Measurements from ENCODE around the gene PITPNC1. TPM values are rescaled to one million over a fixed set of nuclear protein-coding genes. Genes with fewer than 3 reads are reported as not detected.
A peak's percentile ranks its signal among the peaks of the same experiment; 100 is the strongest.

Gene PITPNC1
- total RNA-seq, 1 donor from 2014 or later = 19.3 TPM

DNA sequence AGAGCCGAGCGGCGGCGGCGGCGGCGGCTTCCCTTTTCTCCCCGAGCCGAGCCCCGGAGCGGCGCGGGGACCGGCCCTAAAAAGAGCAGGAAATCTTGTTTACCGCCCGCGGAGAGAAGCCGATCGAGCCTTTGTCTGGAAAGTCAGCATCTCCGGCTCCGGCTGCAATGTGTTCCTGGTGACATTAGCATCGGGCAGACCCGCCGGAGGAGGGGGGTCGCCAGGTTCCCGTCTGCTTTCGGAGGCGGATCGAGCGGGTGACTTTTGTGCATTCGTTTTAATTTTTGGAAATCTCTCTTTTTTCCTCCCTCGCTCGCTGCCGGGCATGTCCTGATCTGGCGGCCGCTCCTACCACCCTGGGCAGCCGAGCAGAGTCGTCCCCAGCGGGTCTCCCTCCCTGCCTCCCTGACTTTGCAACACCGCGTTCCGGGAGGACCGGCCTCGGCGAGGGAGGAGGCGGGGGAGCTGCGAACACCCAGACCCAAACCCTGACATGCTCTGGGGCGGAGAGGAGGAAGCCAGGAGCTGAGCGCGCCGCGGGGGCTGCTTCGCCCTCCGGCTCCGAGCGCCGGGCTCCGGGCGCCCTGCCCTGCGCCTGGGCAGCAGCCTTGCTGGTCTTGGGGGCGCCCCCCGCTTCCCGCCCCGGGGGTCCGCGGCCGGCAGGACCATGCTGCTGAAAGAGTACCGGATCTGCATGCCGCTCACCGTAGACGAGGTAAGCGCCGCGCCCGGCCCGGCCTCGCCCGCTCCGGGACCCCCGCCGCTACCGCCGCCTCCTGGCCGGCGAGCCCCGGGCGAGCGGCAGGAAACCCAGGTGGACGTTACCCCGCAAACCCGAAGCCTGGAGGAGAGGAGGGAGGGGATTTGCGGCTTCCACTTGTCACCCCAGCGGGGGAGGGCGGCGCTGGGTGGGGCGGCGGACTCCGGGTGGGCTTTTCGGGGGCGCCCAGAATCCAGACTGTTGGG is 690 bp downstream of the PITPNC1 start:
- ChIA-PET POLR2A (interaction anchor here (0.9 to 3.1 kb wide), 6 partner anchors 12 to 340 kb away, joined by 3 to 22 read pairs (median 3); partner anchors contain the start of genes HELZ, NOL11 and PSMD12), CTCF (interaction anchor here (1.2 to 6.6 kb wide), 6 partner anchors 9 to 312 kb away, joined by 3 to 85 read pairs (median 4); partner anchors contain the start of gene PSMD12)
- H3K36me3 Mint-ChIP-seq (ENCODE audit: low read depth) = no peaks in the 10 kb centered on the region
- TF ChIP-seq, protein P1, sequence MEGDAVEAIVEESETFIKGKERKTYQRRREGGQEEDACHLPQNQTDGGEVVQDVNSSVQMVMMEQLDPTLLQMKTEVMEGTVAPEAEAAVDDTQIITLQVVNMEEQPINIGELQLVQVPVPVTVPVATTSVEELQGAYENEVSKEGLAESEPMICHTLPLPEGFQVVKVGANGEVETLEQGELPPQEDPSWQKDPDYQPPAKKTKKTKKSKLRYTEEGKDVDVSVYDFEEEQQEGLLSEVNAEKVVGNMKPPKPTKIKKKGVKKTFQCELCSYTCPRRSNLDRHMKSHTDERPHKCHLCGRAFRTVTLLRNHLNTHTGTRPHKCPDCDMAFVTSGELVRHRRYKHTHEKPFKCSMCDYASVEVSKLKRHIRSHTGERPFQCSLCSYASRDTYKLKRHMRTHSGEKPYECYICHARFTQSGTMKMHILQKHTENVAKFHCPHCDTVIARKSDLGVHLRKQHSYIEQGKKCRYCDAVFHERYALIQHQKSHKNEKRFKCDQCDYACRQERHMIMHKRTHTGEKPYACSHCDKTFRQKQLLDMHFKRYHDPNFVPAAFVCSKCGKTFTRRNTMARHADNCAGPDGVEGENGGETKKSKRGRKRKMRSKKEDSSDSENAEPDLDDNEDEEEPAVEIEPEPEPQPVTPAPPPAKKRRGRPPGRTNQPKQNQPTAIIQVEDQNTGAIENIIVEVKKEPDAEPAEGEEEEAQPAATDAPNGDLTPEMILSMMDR (IDR thresholded peaks at IDR 0.05) = no peak
- intact Hi-C loops (cut with micrococcal nuclease) = loop anchor here (1.0 to 10.0 kb wide), 7 partner anchors 13 to 1183 kb away; partner anchors contain the start of genes CEP112 and NOL11
- DNase-seq (peak; percentile 54), ATAC-seq (ENCODE audit: low read depth) (peak; percentile 22)
- peaks cover 26% of the 10 kb centered on the region for H3K4me1 Mint-ChIP-seq
- peak overlapping the region; percentile 71 for H3K27ac Mint-ChIP-seq
- peak overlapping the region; percentile 87 for H3K4me3 Mint-ChIP-seq
- no peaks in the 10 kb centered on the region for H3K9me3 Mint-ChIP-seq
- H3K27me3 Mint-ChIP-seq = no peaks in the 10 kb centered on the region

- H3K4me3 Mint-ChIP-seq = peak overlapping the region; percentile 85
- H3K9me3 Mint-ChIP-seq = no peaks in the 10 kb centered on the region
Measured at GRCh38 chr17:67378454-67379250, 1.6 kb downstream of the PITPNC1 start.

GRCh38 chr17:67379251-67379630 is 2.2 kb downstream of the PITPNC1 start:
- ChIA-PET POLR2A (interaction anchor here (0.6 to 1.6 kb wide), 2 partner anchors 223 to 438 kb away, joined by 5 to 7 read pairs; no protein-coding TSS in a partner anchor), CTCF (interaction anchor here (0.9 to 6.6 kb wide), 6 partner anchors 12 to 307 kb away, joined by 3 to 85 read pairs (median 4); partner anchors contain the start of gene PSMD12)
- intact Hi-C loops (cut with micrococcal nuclease) = loop anchor here (2.0 to 10.0 kb wide), 4 partner anchors 14 to 1184 kb away; partner anchors contain the start of gene CEP112
- Mint-ChIP-seq H3K36me3 (ENCODE audit: low read depth) (no peaks in the 10 kb centered on the region), H3K4me1 (peaks cover 25% of the 10 kb centered on the region), H3K9me3 (no peaks in the 10 kb centered on the region), H3K27ac (peak overlapping the region; percentile 73), H3K27me3 (no peaks in the 10 kb centered on the region), H3K4me3 (peak overlapping the region; percentile 85)
- TF ChIP-seq, protein P1 (IDR thresholded peaks at IDR 0.05) = no peak
- DNase-seq (no peak), ATAC-seq (ENCODE audit: low read depth) (no peak)

More at GRCh38 chr17:67378454-67379250, 1.6 kb downstream of the PITPNC1 start:
- peak; percentile 77 for DNase-seq
- Mint-ChIP-seq H3K27ac (peak overlapping the region; percentile 73), H3K36me3 (ENCODE audit: low read depth) (no peaks in the 10 kb centered on the region), H3K27me3 (no peaks in the 10 kb centered on the region), H3K4me1 (peaks cover 26% of the 10 kb centered on the region)
- TF ChIP-seq, protein P1 (IDR thresholded peaks at IDR 0.05) = no peak
- peak; percentile 22 for ATAC-seq (ENCODE audit: low read depth)
- intact Hi-C loops (cut with micrococcal nuclease) = loop anchor here (1.0 to 10.0 kb wide), 6 partner anchors 14 to 1184 kb away; partner anchors contain the start of gene CEP112
- POLR2A ChIA-PET = interaction anchor here (1.2 to 3.1 kb wide), 6 partner anchors 13 to 339 kb away, joined by 3 to 22 read pairs (median 4); partner anchors contain the start of genes HELZ, NOL11 and PSMD12
- CTCF ChIA-PET = interaction anchor here (0.9 to 6.6 kb wide), 7 partner anchors 12 to 311 kb away, joined by 3 to 85 read pairs (median 4); partner anchors contain the start of gene PSMD12

DNA sequence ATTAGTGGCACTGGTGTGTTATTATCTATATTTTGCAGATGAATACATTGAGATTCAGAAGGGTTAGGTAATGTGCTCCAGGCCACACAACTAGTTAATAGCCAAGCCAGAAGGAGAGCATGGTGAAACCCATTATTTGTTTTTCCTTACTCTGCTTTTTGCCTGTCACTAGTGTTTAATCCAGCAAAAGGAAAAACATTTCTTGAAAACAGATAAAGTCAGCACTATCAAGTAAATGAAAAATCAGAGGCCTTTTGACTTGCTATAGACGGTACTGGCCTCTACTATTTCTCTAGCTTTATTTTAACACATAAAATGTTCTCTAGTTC is 4.8 kb downstream of the PITPNC1 start:
- Mint-ChIP-seq H3K27ac (no peak overlapping the region), H3K4me3 (no peak overlapping the region), H3K27me3 (no peaks in the 10 kb centered on the region), H3K4me1 (peaks cover 11% of the 10 kb centered on the region), H3K9me3 (no peaks in the 10 kb centered on the region), H3K36me3 (ENCODE audit: low read depth) (no peaks in the 10 kb centered on the region)
- POLR2A ChIA-PET = interaction anchor here (0.7 kb wide), 1 partner anchor 85 kb away, joined by 3 read pairs; no protein-coding TSS in a partner anchor
- DNase-seq (no peak), ATAC-seq (ENCODE audit: low read depth) (no peak)
- TF ChIP-seq, protein P1 (IDR thresholded peaks at IDR 0.05) = no peak
- CTCF ChIA-PET = no interaction called here
- intact Hi-C loops (cut with micrococcal nuclease) = no loop called here
